HEK293T (cell line): ENCODE measurements around the gene SMPD3.

Experiments
- CTCF ChIA-PET: fragments of 350-600 bp; formaldehyde crosslinking; extraction: SDS; loops from one replicate; lab custom pipeline; 2021; ENCODE audit warnings: antibody characterized with exemption, inconsistent platforms; lab: Yijun Ruan, JAX
- POLR2A ChIA-PET: fragments of 350-600 bp; formaldehyde crosslinking; extraction: SDS; loops from one replicate; lab custom pipeline; 2020; ENCODE audit warnings: antibody characterized with exemption, inconsistent platforms; lab: Yijun Ruan, JAX
- DNase-seq: peaks from one replicate; pipeline ENCODE4 v3.0.0; 2012; ENCODE audit warnings: mixed read lengths; ENCODE audit errors: extremely low spot score
- ARNT ChIP-seq: fragments of 450-650 bp; IDR thresholded peaks from 2 replicates; pipeline ENCODE4 v1.6.1; 2017; ENCODE audit warnings: mild to moderate bottlenecking
- BHLHE40 ChIP-seq: fragments of 450-650 bp; IDR thresholded peaks from 2 replicates; pipeline ENCODE4 v1.6.1; 2016; ENCODE audit warnings: mild to moderate bottlenecking, moderate library complexity, borderline replicate concordance
- CTBP1 ChIP-seq: fragments of 450-650 bp; IDR thresholded peaks from 2 replicates; pipeline ENCODE4 v1.6.1; 2016; ENCODE audit warnings: borderline replicate concordance
- ELF4 ChIP-seq: fragments of 450-650 bp; IDR thresholded peaks from 2 replicates; pipeline ENCODE4 v1.6.1; 2017; ENCODE audit warnings: antibody characterized with exemption
- FOXA1 ChIP-seq: fragments of 450-650 bp; IDR thresholded peaks from 2 replicates; pipeline ENCODE4 v1.6.1; 2016; ENCODE audit warnings: mild to moderate bottlenecking
- FOXK2 ChIP-seq: fragments of 450-650 bp; IDR thresholded peaks from 2 replicates; pipeline ENCODE4 v1.6.1; 2016; ENCODE audit warnings: mild to moderate bottlenecking
- FOXM1 ChIP-seq: fragments of 450-650 bp; IDR thresholded peaks from 2 replicates; pipeline ENCODE4 v1.6.1; 2017; ENCODE audit warnings: mild to moderate bottlenecking, borderline replicate concordance
- HDGF ChIP-seq: fragments of 450-650 bp; IDR thresholded peaks from 2 replicates; pipeline ENCODE4 v1.6.1; 2017; ENCODE audit warnings: antibody characterized with exemption, borderline replicate concordance
- L3MBTL2 ChIP-seq: fragments of 450-650 bp; conservative IDR thresholded peaks from 2 replicates; pipeline ENCODE4 v1.6.1; 2016; ENCODE audit warnings: mild to moderate bottlenecking
- LEF1 ChIP-seq: fragments of 450-650 bp; IDR thresholded peaks from 2 replicates; pipeline ENCODE4 v1.6.1; 2017; ENCODE audit warnings: mild to moderate bottlenecking, borderline replicate concordance
- NFRKB ChIP-seq: fragments of 450-650 bp; IDR thresholded peaks from 2 replicates; pipeline ENCODE4 v1.6.1; 2016; ENCODE audit warnings: mild to moderate bottlenecking, moderate library complexity
- PKNOX1 ChIP-seq: fragments of 450-650 bp; IDR thresholded peaks from 2 replicates; pipeline ENCODE4 v1.6.1; 2016
- SP1 ChIP-seq: fragments of 450-650 bp; IDR thresholded peaks from 2 replicates; pipeline ENCODE4 v1.6.1; 2017
- SUZ12 ChIP-seq: fragments of 450-650 bp; IDR thresholded peaks from 2 replicates; pipeline ENCODE4 v1.6.1; 2016; ENCODE audit warnings: mild to moderate bottlenecking
- TARDBP ChIP-seq: fragments of 450-650 bp; IDR thresholded peaks from 2 replicates; pipeline ENCODE4 v1.6.1; 2016
- ZNF384 ChIP-seq: fragments of 450-650 bp; IDR thresholded peaks from 2 replicates; pipeline ENCODE4 v1.6.1; 2016

The SMPD3 gene

DNA sequence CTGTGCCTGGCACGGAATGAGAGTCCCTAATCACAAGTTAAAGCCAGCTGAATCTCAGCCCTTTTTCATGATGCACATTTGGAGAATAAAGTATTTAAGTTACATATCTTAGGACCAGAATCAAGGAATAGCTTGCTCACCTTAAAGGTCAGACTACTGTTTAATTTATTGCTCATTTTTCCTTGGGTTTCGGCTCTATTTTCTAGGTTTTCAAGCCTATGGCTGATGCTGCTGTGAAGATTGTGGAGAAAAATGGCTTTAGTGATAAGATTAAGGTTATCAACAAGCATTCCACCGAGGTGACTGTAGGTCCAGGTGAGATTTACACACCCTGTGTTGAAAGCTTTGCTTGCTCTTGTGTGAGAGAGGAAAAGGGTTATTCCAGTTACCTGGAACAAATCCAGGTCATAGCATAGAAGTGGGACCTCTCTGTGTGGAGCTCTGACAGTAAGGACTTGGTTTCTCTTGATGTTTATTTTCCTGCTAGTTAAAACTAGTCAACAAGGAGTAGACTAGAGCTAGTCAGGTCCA, 119.4 kb downstream of the SMPD3 start:
- ChIA-PET POLR2A (interaction anchor here (1.0 to 1.1 kb wide), 2 partner anchors 11 to 65 kb away, joined by 3 to 4 read pairs; partner anchors contain the start of gene SLC7A6), CTCF (interaction anchor here (0.7 to 3.5 kb wide), 4 partner anchors 18 to 74 kb away, joined by 3 to 28 read pairs (median 10); partner anchors contain the start of genes PRMT7, SLC7A6 and SLC7A6OS)
- TF ChIP-seq BHLHE40: no peak
- no peak for TF ChIP-seq NFRKB
- no peak for DNase-seq

- POLR2A ChIA-PET: interaction anchor here (1.0 to 4.8 kb wide), 4 partner anchors 12 to 65 kb away, joined by 3 to 31 read pairs (median 6); partner anchors contain the start of genes PRMT7, SLC7A6 and SLC7A6OS
- TF ChIP-seq ZNF384: peak; percentile 79
- no peak for TF ChIP-seq FOXK2
- DNase-seq: peak; percentile 90
- CTCF ChIA-PET: interaction anchor here (1.3 to 3.5 kb wide), 4 partner anchors 56 to 73 kb away, joined by 3 to 28 read pairs (median 10); partner anchors contain the start of gene SLC7A6
Observed at GRCh38 chr16:68328151-68328859, 120.0 kb downstream of the SMPD3 start.

DNA sequence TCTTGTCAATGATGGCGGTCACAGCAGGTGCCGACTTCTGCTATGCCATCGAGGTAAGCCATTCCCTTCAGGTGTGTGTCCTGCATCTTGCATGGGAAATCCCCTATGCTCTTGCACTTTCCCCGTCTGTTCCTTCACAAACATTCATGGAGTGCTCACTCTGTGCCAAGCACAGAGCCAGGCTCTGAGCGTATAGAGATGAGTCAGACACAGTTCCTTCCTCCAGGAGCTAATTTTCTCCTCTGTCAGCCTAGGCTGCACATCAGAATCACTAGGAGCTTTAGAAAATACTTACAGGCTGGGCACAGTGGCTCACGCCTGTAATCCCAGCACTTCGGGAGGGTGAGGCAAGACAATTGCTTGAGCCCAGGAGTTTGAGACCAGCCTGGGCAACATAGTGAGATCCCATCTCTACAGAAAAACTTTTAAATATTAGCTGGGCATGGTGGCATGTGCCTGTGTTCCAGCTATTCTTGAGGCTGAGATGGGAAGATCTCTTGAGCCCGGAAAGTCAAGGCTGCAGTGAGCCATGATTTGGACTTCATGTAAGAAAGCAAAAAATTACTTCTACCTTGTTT, 123.4 kb downstream of the SMPD3 start:
- TF ChIP-seq PKNOX1: no peak
- TF ChIP-seq CTBP1: no peak
- TF ChIP-seq TARDBP: no peak
- no peak for TF ChIP-seq FOXM1
- no peak for TF ChIP-seq FOXK2
- no peak for TF ChIP-seq LEF1
- TF ChIP-seq SUZ12: no peak
- TF ChIP-seq L3MBTL2: no peak
- no peak for TF ChIP-seq HDGF
- TF ChIP-seq ELF4: no peak
- TF ChIP-seq FOXA1: no peak
- no peak for TF ChIP-seq NFRKB
- TF ChIP-seq ARNT: no peak
- no peak for TF ChIP-seq BHLHE40
- no peak for TF ChIP-seq SP1
- TF ChIP-seq ZNF384: no peak
- POLR2A ChIA-PET: interaction anchor here (4.8 kb wide), 1 partner anchor 14 kb away, joined by 31 read pairs; the partner anchor contains the start of genes PRMT7 and SLC7A6OS
- DNase-seq: no peak
- CTCF ChIA-PET: interaction anchor here (1.9 kb wide), 1 partner anchor 61 kb away, joined by 5 read pairs; the partner anchor contains the start of gene SLC7A6

GRCh38 chr16:68324336-68324735, 124.0 kb downstream of the SMPD3 start:
- ChIA-PET POLR2A (interaction anchor here (1.1 to 4.8 kb wide), 3 partner anchors 10 to 61 kb away, joined by 3 to 31 read pairs (median 5); partner anchors contain the start of genes PRMT7, SLC7A6 and SLC7A6OS), CTCF (interaction anchor here (1.9 kb wide), 1 partner anchor 60 kb away, joined by 5 read pairs; the partner anchor contains the start of gene SLC7A6)
- no peak for TF ChIP-seq TARDBP
- TF ChIP-seq FOXM1: no peak
- TF ChIP-seq CTBP1: no peak
- TF ChIP-seq FOXA1: no peak
- TF ChIP-seq HDGF: no peak
- TF ChIP-seq L3MBTL2: no peak
- no peak for TF ChIP-seq ELF4
- TF ChIP-seq NFRKB: no peak
- no peak for TF ChIP-seq LEF1
- no peak for TF ChIP-seq FOXK2
- no peak for TF ChIP-seq ZNF384
- TF ChIP-seq SP1: no peak
- no peak for TF ChIP-seq SUZ12
- TF ChIP-seq PKNOX1: no peak
- TF ChIP-seq ARNT: no peak
- TF ChIP-seq BHLHE40: no peak

GRCh38 chr16:68319185-68319908, 129.0 kb downstream of the SMPD3 start:
- TF ChIP-seq LEF1 (no peak), FOXA1 (no peak), SUZ12 (no peak), FOXK2 (no peak), HDGF (no peak), ZNF384 (no peak), PKNOX1 (no peak), ARNT (no peak)
- ChIA-PET POLR2A (interaction anchor here (2.4 kb wide), 1 partner anchor 8 kb away, joined by 10 read pairs; the partner anchor contains the start of genes PRMT7 and SLC7A6OS), CTCF (no interaction called here)
- DNase-seq: no peak

More at GRCh38 chr16:68324336-68324735, 124.0 kb downstream of the SMPD3 start:
- DNase-seq: no peak
